A549 (cell line): ENCODE measurements around the gene HOXD10.

Experiments
- CTCF ChIP-seq: fragments of >200 bp; sonication (Bioruptor Twin); formaldehyde crosslinking; IDR thresholded peaks from 3 replicates; pipeline ENCODE4 v1.5.1; 2016
- HDAC2 ChIP-seq: fragments of 200-600 bp; sonication (generic); IDR thresholded peaks from 2 replicates; pipeline ENCODE4 v1.6.1; 2016

- TF ChIP-seq CTCF: no peak
- no peak for TF ChIP-seq HDAC2
Measured at GRCh38 chr2:176120364-176121189, 4.0 kb downstream of the HOXD10 start.
